NCI-H1105 treated with DMSO at 0.1 percent for 48 hours (cell line): ENCODE results near the gene KCNJ1.

Experiments
- DNase-seq: peaks from one replicate; lab custom pipeline; 2025; lab: John Stamatoyannopoulos, UW

KCNJ1 gene

DNA sequence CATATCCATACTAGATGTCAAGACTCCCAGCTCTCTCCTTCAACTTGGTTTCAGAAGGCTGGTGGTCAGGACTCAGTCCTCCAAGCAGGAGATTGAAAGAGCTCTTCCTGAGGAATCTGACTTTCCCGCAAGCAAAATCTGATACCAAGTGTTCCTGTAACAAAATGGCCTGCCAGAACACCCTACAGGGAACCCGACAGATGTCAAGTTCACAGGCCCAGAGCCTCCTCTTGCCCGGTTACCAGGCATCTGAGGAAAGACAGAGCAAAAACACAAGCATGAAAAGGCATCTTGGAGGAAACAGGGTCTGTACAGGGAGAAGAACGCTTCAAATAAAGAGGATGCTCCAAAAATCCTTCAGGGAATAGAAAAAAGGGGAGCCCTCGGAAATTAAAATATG lies 15.4 kb upstream of the KCNJ1 start:
- no peak for DNase-seq

- DNase-seq: no peak
Measured at GRCh38 chr11:128881221-128881620, 14.1 kb upstream of the KCNJ1 start.

GRCh38 chr11:128879817-128880216 lies 12.7 kb upstream of the KCNJ1 start:
- no peak for DNase-seq

GRCh38 chr11:128878455-128878854 lies 11.4 kb upstream of the KCNJ1 start:
- no peak for DNase-seq

- DNase-seq: no peak
Measured at GRCh38 chr11:128877726-128878125, 10.6 kb upstream of the KCNJ1 start.

GRCh38 chr11:128876133-128876650 lies 9.1 kb upstream of the KCNJ1 start:
- DNase-seq: no peak

GRCh38 chr11:128874427-128874826 lies 7.3 kb upstream of the KCNJ1 start:
- DNase-seq: no peak

GRCh38 chr11:128872594-128872993 lies 5.5 kb upstream of the KCNJ1 start:
- DNase-seq: no peak

DNA sequence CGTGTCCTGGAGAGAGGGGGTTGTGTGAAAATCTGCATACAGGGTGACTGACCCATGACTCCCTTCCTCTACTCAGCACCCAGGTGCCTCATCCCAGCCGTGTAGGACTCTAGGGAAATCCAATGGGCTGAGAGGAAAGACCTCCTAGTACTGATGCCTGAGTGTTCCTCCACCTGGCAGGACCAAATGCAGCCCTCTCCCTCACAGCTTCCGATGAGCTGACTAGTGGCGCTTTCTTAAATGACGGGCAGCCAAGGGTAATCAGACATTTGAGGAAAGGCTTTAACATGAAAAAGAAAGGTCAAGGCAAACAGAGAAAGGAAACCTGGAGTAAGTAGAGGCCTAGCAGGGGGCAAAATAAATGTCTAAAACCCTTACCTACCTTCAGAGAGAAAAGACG lies 5.0 kb upstream of the KCNJ1 start:
- DNase-seq: no peak

DNA sequence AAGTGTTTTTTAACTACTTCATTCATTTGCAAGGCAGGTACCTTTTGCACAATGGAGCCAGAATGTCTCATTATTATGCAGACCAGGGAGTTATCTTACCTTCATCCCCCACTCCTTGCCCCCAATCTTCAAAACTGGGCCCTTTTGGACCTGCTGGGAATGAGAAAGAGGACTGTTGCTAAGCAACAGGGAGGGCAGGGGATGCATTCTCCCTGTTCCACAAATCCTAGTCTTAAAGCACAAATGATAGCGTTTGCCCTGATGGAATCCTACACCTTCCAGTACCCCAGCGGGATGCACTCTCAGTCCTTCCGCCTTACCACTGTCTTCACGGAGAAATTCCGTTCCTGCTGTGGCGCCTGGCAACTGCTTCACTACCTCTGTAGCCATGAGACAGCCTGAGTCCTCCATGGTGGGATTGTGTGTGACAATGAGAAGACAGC lies 4.1 kb upstream of the KCNJ1 start:
- no peak for DNase-seq

- no peak for DNase-seq
Measured at GRCh38 chr11:128868841-128869671, 2.0 kb upstream of the KCNJ1 start.

DNA sequence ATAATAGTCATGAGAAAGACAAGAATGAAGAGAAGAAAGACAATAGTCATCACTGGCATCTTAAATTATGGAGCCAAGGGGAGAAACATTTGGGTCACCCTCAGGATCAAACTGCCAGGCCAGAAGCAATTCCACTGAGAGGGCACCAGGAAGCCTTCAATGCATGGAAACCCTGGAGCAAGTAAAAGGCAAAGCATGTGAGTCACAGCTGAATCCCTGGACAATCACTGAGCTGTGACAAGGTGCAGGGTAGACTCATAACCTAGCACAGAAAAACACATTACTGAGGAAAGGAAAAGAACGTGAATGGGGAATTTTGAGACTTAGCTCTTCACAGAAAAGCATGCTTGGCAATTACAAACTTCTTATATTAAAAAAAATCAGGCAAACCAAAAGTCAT lies 1.6 kb downstream of the KCNJ1 start:
- DNase-seq: no peak

DNA sequence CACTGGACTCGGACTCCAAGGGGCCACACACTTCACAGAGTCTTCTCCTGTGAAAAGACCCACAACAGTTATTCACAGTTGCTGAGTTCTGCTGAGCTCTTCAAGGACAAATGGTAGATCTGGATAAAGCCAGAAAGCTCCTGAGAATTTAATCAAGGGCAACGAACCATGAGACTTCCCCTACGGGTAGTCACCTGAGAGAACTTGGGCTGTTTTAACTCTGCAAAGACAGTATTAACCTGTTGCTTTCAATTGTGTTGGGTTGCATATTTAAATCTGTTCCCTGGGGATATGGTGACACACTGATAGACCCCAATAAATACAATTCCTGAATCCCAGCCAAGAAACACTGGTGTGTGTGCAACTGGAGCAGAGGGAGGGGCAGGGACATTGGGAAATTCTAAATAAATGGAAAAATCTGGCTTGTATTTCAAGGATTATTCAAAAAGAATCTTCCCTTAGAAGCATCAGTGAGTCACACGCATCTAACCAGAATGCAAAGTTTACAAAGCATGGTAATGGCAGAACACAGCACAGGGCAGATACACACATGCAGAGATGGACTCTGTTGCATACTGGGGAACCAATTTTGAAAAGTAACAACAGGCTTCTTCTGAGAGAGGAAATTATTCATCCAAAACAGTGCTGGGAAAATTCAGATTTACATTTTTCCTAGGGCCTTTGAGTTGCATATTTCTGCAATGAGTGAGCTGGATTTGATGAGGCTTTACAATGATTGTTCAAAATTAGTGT lies 4.0 kb downstream of the KCNJ1 start:
- DNase-seq: peak; percentile 18

DNA sequence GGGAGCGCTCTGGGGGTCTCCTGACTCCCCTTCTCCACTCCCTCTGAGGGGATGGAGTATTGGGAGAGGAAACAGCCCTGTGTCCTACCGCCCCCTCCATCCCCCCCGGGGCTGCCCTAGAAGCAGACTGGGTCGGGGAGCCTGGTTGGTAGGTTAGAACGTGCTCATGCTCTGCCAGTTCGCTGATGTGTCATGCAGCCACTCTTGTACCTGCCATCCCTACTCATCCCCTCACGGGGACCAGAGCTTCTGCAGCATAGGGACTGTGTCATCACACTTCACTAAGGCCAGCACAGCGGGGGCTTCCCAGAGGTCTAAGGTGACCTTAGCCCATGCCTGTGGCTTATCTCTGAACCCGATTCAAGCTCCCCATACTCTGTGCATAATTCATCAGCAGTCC lies 4.7 kb downstream of the KCNJ1 start:
- no peak for DNase-seq

DNA sequence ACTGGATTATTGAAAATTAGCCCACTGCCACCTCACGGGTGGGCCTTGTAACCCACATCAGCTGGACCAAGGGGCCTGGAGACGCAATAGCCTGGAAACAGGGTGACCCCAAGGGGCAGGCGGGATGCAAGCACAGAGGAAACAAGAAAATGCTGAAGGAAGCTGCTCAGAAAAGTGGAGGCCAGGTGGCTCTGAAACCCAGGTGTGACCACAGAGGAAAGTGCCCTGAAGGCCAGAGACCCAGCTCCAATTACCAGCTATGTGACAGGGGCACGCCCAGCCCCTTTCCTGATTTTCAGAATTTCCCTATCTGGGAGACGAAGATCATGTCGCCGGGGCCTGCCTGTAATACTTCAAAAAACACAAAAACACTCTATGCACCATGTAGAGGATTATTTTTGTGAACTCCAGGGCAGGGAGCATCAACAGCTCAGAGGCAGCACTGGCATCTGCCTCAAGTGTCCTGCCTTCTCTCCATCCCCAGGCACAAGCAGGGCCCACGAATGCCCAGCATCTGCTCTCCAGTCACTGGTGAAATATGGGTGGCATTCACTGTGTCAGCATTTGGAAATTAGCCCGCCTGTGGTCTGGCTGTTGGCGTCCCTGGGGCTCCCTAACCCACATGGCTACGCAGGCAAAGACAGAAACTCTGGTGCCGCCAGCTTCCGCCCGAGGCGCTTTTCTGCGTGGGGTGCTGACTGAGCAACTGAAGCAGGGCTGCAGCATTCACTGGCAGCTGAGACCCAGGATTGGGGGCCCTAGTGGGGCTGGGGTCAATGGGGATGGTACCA lies 6.3 kb downstream of the KCNJ1 start:
- DNase-seq: no peak

DNA sequence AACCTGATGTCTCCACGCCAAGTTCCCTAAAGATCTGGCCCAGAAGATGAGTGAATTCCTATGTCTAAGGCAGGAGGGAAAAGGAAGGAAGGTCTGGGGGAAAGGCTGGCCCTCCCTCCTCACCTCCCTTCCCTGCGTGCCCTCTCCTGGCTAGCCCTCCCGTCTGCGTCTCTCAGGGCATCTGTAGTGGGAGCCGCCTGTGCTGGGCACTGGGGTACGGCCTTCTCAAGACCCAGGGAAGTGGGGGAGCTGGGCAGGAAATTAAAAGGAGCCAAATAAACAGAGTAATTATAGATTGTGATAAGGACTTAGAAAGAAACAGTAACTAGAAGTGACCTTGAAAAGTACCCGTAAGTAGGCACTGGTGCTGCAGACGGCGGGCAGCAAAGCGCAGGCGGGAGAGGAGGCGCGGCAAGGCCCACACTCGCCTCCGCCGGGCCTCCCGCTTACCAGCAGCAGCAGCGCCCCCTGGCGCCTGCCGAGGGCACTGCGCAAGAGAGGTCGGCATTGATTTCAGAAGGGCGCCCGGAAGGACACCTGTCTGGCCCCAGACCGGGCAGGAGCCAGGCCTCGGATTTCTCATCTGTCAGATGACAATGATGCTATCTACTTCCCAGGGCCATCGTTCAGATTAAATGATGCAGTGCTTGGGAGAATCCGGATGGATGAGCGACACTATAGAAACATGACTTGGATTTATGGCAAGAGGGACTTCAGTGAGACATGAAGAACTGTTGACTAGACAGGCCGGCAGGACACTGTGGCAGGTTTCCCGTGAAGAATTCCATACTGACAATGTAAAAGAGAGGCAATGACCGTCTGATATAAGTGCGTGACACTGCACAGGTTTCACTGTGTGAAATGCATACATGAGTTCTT lies 7.3 kb downstream of the KCNJ1 start:
- no peak for DNase-seq

DNA sequence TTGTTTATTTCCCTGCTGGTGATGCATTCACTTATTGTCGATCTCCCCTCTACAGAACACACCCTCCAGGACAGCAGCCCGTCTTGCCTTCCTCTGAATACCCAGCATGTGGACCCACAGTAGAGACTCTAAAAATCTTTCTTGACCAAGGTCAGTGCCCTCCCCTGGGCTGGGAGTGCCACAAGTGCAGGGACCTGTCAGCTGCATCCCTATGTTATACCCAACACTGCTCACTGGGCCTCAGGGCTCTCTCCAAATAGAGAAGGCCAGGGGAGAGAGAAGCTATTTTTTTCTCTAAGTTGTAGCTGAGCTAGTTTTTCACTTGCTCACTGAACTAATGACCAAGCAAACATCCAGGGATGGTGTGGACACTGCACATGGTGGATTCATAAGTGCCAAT lies 9.8 kb downstream of the KCNJ1 start:
- no peak for DNase-seq

- no peak for DNase-seq
Measured at GRCh38 chr11:128856241-128856640, 10.9 kb downstream of the KCNJ1 start.

DNA sequence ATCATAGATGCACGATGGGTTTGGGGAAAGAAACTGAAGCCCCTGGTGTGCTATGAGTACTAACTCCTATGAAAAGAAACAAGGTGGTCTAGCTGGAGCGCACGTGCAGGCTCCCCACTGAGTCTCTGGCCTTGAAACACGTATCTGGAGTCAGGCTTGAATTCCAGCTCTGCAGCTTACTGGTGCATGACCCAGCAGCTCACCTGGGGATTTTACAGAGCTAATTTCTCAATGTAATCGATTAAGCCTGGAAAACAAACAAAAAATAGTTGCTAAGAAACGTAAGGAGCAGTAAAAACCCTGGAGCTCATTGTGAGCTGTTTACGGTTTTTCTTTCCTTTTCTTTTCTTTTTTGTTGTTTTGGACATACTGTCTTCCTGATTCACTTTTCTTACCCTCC lies 12.3 kb downstream of the KCNJ1 start:
- DNase-seq: no peak

- no peak for DNase-seq
Measured at GRCh38 chr11:128853559-128853958, 13.5 kb downstream of the KCNJ1 start.

DNA sequence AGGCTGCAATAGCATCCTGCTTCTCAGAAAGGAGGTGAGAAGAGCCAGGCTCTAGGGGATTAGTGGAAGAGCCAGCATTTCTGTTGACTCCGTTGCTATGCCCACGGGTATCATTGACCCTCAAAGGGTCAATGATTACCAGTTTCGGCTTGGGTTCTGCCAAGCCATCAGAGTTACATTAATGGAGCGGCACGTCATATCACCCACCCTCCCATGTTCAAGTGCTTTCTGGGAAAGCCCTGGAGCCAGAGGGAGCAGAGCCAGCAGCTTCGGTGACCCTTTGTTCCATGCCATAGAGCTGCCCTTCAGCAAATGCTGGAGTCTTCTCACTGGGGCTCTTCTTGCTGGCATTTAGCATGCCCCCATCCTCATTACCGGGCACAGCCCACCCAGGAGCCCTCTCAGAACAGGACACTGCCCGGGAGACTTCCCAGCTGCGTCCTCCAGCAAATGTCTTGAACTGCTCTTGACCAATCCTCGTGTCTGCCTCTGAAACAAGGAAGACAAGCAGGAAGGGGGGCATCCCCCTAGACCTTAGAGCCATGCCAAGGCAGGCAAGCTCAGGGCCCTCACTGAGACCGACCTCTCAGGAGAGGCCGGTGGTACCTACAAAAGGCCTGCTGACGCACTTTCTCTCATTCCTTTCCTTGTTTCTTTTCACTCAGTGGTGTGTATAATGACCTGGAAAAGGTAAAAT lies 14.6 kb downstream of the KCNJ1 start:
- DNase-seq: no peak
